Activated B cell treated with CpG ODN at 0.5 μM for 24 hours (primary cell): ENCODE results near the gene ISG15. TPM values are rescaled to one million over a fixed set of nuclear protein-coding genes. Genes with fewer than 3 reads are reported as not detected.

Experiments
- ATAC-seq: fragments of 200-7000 bp; cut with Tn5 transposase; one replicate; pipeline ENCODE4 v1.10.0; 2021; ENCODE audit warnings: low read depth, mild to moderate bottlenecking, moderate library complexity
- CTCF ChIA-PET: fragments of 350-600 bp; sonication (Branson Sonifier 250); formaldehyde crosslinking; loops from one replicate; lab custom pipeline; 2021; ENCODE audit warnings: antibody characterized with exemption; lab: Charles Lee
- POLR2A ChIA-PET: fragments of 350-600 bp; sonication (Branson Sonifier 250); formaldehyde crosslinking; loops from one replicate; lab custom pipeline; 2021; ENCODE audit warnings: antibody characterized with exemption; lab: Charles Lee
- DNase-seq: peaks from one replicate; pipeline ENCODE4 v3.0.0; 2022
- H3K27ac Mint-ChIP-seq: one replicate; pipeline ENCODE4 v1.8.0; 2020; ENCODE audit warnings: mixed read lengths
- H3K27me3 Mint-ChIP-seq: one replicate; pipeline ENCODE4 v1.8.0; 2021; ENCODE audit warnings: mixed read lengths
- H3K36me3 Mint-ChIP-seq: one replicate; pipeline ENCODE4 v1.8.0; 2021; ENCODE audit warnings: low read depth, mixed read lengths
- H3K4me1 Mint-ChIP-seq: one replicate; pipeline ENCODE4 v1.8.0; 2021; ENCODE audit warnings: mixed read lengths
- H3K4me3 Mint-ChIP-seq: one replicate; pipeline ENCODE4 v1.8.0; 2020; ENCODE audit warnings: mild to moderate bottlenecking, mixed read lengths
- H3K9me3 Mint-ChIP-seq: one replicate; pipeline ENCODE4 v1.8.0; 2020; ENCODE audit warnings: mixed read lengths
- CTCF ChIP-seq: fragments of 200-600 bp; IDR thresholded peaks from one replicate; pipeline ENCODE4 v1.8.0; 2022; ENCODE audit warnings: antibody characterized with exemption, mild to moderate bottlenecking
- intact Hi-C: fragments of 100-400 bp; cut with micrococcal nuclease; formaldehyde crosslinking; loops from one replicate; pipeline ENCODE4 v1.15.1; 2024
- total RNA-seq: library from RNA; stranded (reverse); gene quantifications from 2 replicates; pipeline ENCODE4 v1.2.3, GENCODE V29; 2022

The ISG15 gene
- total RNA-seq, 1 donor from 2014 or later: 25.8 TPM

GRCh38 chr1:970242-970972, 42.9 kb upstream of the ISG15 start:
- CTCF ChIA-PET: no interaction called here
- H3K4me3 Mint-ChIP-seq: no peak overlapping the region

GRCh38 chr1:970973-971730, 42.1 kb upstream of the ISG15 start:
- Mint-ChIP-seq H3K4me3 (no peak overlapping the region), H3K27ac (no peak overlapping the region), H3K27me3 (peaks cover 24% of the 10 kb centered on the region), H3K9me3 (no peaks in the 10 kb centered on the region), H3K36me3 (no peaks in the 10 kb centered on the region), H3K4me1 (peaks cover 8% of the 10 kb centered on the region)
- ATAC-seq: no peak
- DNase-seq: no peak
- no peak for TF ChIP-seq CTCF
- POLR2A ChIA-PET: no interaction called here
- CTCF ChIA-PET: no interaction called here
- intact Hi-C loops: no loop called here

More at GRCh38 chr1:970242-970972, 42.9 kb upstream of the ISG15 start:
- POLR2A ChIA-PET: no interaction called here
- ATAC-seq (no peak), DNase-seq (no peak)
- Mint-ChIP-seq H3K27me3 (peaks cover 19% of the 10 kb centered on the region), H3K4me1 (peaks cover 6% of the 10 kb centered on the region), H3K36me3 (no peaks in the 10 kb centered on the region), H3K9me3 (no peaks in the 10 kb centered on the region), H3K27ac (no peak overlapping the region)
- intact Hi-C loops: no loop called here
- TF ChIP-seq CTCF: no peak

GRCh38 chr1:971751-972506, 41.4 kb upstream of the ISG15 start:
- Mint-ChIP-seq H3K4me3 (no peak overlapping the region), H3K27me3 (peaks cover 24% of the 10 kb centered on the region), H3K9me3 (no peaks in the 10 kb centered on the region), H3K36me3 (no peaks in the 10 kb centered on the region), H3K27ac (no peak overlapping the region), H3K4me1 (peaks cover 5% of the 10 kb centered on the region)
- no peak for TF ChIP-seq CTCF
- intact Hi-C loops: no loop called here
- POLR2A ChIA-PET: no interaction called here
- CTCF ChIA-PET: interaction anchor here (0.6 kb wide), 1 partner anchor 31 kb away, joined by 4 read pairs; no protein-coding TSS in a partner anchor
- no peak for ATAC-seq
- no peak for DNase-seq

- Mint-ChIP-seq H3K27me3 (peaks cover 24% of the 10 kb centered on the region), H3K4me1 (peaks cover 4% of the 10 kb centered on the region), H3K9me3 (no peaks in the 10 kb centered on the region), H3K36me3 (no peaks in the 10 kb centered on the region), H3K4me3 (no peak overlapping the region), H3K27ac (no peak overlapping the region)
- DNase-seq (no peak), ATAC-seq (no peak)
- ChIA-PET POLR2A (interaction anchor here (0.6 kb wide), 1 partner anchor 165 kb away, joined by 6 read pairs; no protein-coding TSS in a partner anchor), CTCF (no interaction called here)
- intact Hi-C loops: no loop called here
- no peak for TF ChIP-seq CTCF
Measured at GRCh38 chr1:972726-973458, 40.4 kb upstream of the ISG15 start.
